Endothelial cell of umbilical vein (primary cell): ENCODE measurements around the gene LRRC74B. TPM values are rescaled to one million over a fixed set of nuclear protein-coding genes. Genes with fewer than 3 reads are reported as not detected.

ENCODE experiments used
- BruUV-seq: library from RNA; stranded (reverse); fragments of 400-500 nt; replicated peaks from 2 replicates; lab custom pipeline; 2021; lab: Mats Ljungman, UMichigan
- CTCF ChIA-PET: fragments of 300-600, 350-600 bp; sonication (Branson Sonifier 250); formaldehyde crosslinking; loops from one replicate; lab custom pipeline; 2021; ENCODE audit warnings: antibody characterized with exemption, inconsistent platforms; lab: Charles Lee
- POLR2A ChIA-PET: fragments of 300-600, 350-600 bp; sonication (Branson Sonifier 250); formaldehyde crosslinking; loops from one replicate; lab custom pipeline; 2021; ENCODE audit warnings: antibody characterized with exemption, inconsistent platforms; lab: Charles Lee
- DNase-seq: peaks from one replicate; pipeline ENCODE4 v3.0.0-alpha.2; 2011; ENCODE audit warnings: low read depth, low spot score
- FAIRE-seq: peaks from 2 replicates; lab custom pipeline; 2011; peaks lifted over from hg19 to GRCh38; lab: Jason Lieb, UNC
- H2AFZ ChIP-seq: 2 replicates; pipeline ENCODE4 v1.6.0; 2012; ENCODE audit warnings: low read depth, low read length, control low read depth, inconsistent platforms
- H3K27ac ChIP-seq: 2 replicates; pipeline ENCODE4 v1.5.1; 2011; ENCODE audit warnings: low read depth, mild to moderate bottlenecking, control low read depth, low read length, moderate library complexity; ENCODE audit not compliant: insufficient read depth
- H3K27me3 ChIP-seq, 2 experiments: 2 replicates each; pipeline versions ENCODE4 v1.6.0 to v1.6.1; 2011; ENCODE audit warnings: low read length in 2 of 2, mixed read lengths in 1 of 2; ENCODE audit not compliant: control insufficient read depth in 2 of 2, insufficient read depth in 2 of 2
- H3K36me3 ChIP-seq, 2 experiments: 2 replicates in 1 of 2; 3 replicates in 1 of 2; pipeline ENCODE4 v1.5.1; 2011; ENCODE audit warnings: low read length in 2 of 2, mild to moderate bottlenecking in 1 of 2, moderate library complexity in 1 of 2; ENCODE audit not compliant: control insufficient read depth in 2 of 2, insufficient read depth in 2 of 2; ENCODE audit errors: extremely low read depth in 1 of 2
- H3K4me1 ChIP-seq: 3 replicates; pipeline ENCODE4 v1.5.1; 2011; ENCODE audit warnings: mild to moderate bottlenecking, low read length; ENCODE audit not compliant: control insufficient read depth, insufficient read depth; ENCODE audit errors: extremely low read depth
- H3K4me2 ChIP-seq: 2 replicates; pipeline ENCODE4 v1.6.1; 2011; ENCODE audit warnings: low read length, control low read depth, mixed read lengths; ENCODE audit not compliant: insufficient read depth
- H3K4me3 ChIP-seq, 3 experiments: fragments of 200-600 bp in 1 of 3; sonication (generic), shearing (Covaris generic) in 1 of 3; replicated peaks in 1 of 3; 2 replicates each; pipeline ENCODE4 v1.5.1; 2011 to 2016; ENCODE audit warnings: control low read depth in 3 of 3, low read length in 3 of 3, mild to moderate bottlenecking in 2 of 3, inconsistent platforms in 1 of 3, low read depth in 1 of 3, moderate library complexity in 1 of 3; ENCODE audit not compliant: insufficient read depth in 1 of 3
- H3K79me2 ChIP-seq: 2 replicates; pipeline ENCODE4 v1.6.0; 2012; ENCODE audit warnings: low read length, inconsistent platforms; ENCODE audit not compliant: control insufficient read depth, insufficient read depth
- H3K9ac ChIP-seq: replicated peaks from 2 replicates; pipeline ENCODE3; 2011; ENCODE audit warnings: low read length, control low read depth; ENCODE audit not compliant: insufficient read depth; ENCODE audit errors: extremely low read depth
- H3K9me1 ChIP-seq: replicated peaks from 3 replicates; pipeline ENCODE4 v1.6.0; 2011; ENCODE audit warnings: mild to moderate bottlenecking, low read length; ENCODE audit not compliant: control insufficient read depth, insufficient read depth; ENCODE audit errors: extremely low read depth
- H3K9me3 ChIP-seq: replicated peaks from 2 replicates; pipeline ENCODE4 v1.5.1; 2012; ENCODE audit warnings: low read length, inconsistent platforms; ENCODE audit not compliant: control insufficient read depth, insufficient read depth
- H4K20me1 ChIP-seq: replicated peaks from 2 replicates; pipeline ENCODE3; 2011; ENCODE audit warnings: mild to moderate bottlenecking, low read length; ENCODE audit not compliant: control insufficient read depth, insufficient read depth; ENCODE audit errors: extremely low read depth
- CTCF ChIP-seq, 2 donors: IDR thresholded peaks; 1 replicate in 1 of 2; 2 replicates in 1 of 2; pipeline ENCODE4 v1.5.1; 2011; ENCODE audit warnings: low read length in 2 of 2, mild to moderate bottlenecking in 2 of 2, moderate library complexity in 2 of 2, control low read depth in 1 of 2, inconsistent platforms in 1 of 2, low read depth in 1 of 2; ENCODE audit not compliant: insufficient read depth in 1 of 2; ENCODE audit errors: extremely low read depth in 1 of 2
- EZH2 ChIP-seq: IDR thresholded peaks from 2 replicates; pipeline ENCODE4 v1.6.1; 2012; ENCODE audit warnings: borderline replicate concordance, low read depth, mild to moderate bottlenecking, moderate library complexity, low read length, inconsistent platforms; ENCODE audit not compliant: severe bottlenecking
- FOS ChIP-seq: IDR thresholded peaks from 2 replicates; pipeline ENCODE4 v1.6.1; 2011; ENCODE audit warnings: mild to moderate bottlenecking, low read length, moderate library complexity, borderline replicate concordance; ENCODE audit not compliant: insufficient read depth
- GATA2 ChIP-seq: IDR thresholded peaks from 2 replicates; pipeline ENCODE4 v1.7.0; 2011; ENCODE audit warnings: low read depth, mild to moderate bottlenecking, moderate library complexity, mixed read lengths, low read length; ENCODE audit not compliant: insufficient read length, insufficient read depth
- JUN ChIP-seq: IDR thresholded peaks from 2 replicates; pipeline ENCODE4 v1.6.1; 2011; ENCODE audit warnings: borderline replicate concordance, low read depth; ENCODE audit not compliant: insufficient read length, insufficient read depth
- MAX ChIP-seq: IDR thresholded peaks from 2 replicates; pipeline ENCODE4 v1.6.1; 2011; ENCODE audit not compliant: insufficient read depth, insufficient read length
- MYC ChIP-seq: IDR thresholded peaks from one replicate; pipeline ENCODE4 v1.6.1; 2011; ENCODE audit warnings: mild to moderate bottlenecking, low read depth, low read length
- POLR2A ChIP-seq: IDR thresholded peaks from 2 replicates; pipeline ENCODE4 v1.6.1; 2012; ENCODE audit warnings: low read depth, mild to moderate bottlenecking, control low read depth, low read length
- POLR2AphosphoS5 ChIP-seq: IDR thresholded peaks from 2 replicates; pipeline ENCODE4 v1.6.1; 2012; ENCODE audit warnings: low read depth, mild to moderate bottlenecking, control low read depth, low read length, moderate library complexity; ENCODE audit not compliant: insufficient read depth
- dilution Hi-C: fragments of 300-500 bp; cut with MboI; formaldehyde crosslinking; loops from one replicate; pipeline ENCODE4 v1.15.0; 2019; ENCODE audit warnings: low sequenced_read_pairs; ENCODE audit not compliant: extremely low pct_ligation_motif_present
- intact Hi-C: fragments of 100-400 bp; cut with micrococcal nuclease; formaldehyde crosslinking; loops from one replicate; pipeline ENCODE4 v1.10.0; 2022
- polyA plus RNA-seq, 4 experiments: library from polyadenylated mRNA; depleted of rRNA in 3 of 4; stranded (reverse) in 3 of 4; unstranded in 1 of 4; fragments of >200 nt; gene quantifications; 2 replicates each; pipeline versions ENCODE4 v1.2.1 to v1.2.3, GENCODE V29; 2011 to 2012; ENCODE audit warnings: missing spikeins in 1 of 4
- total RNA-seq: library from RNA; stranded (reverse); gene quantifications from 2 replicates; pipeline ENCODE4 v1.2.3, GENCODE V29; 2021

Gene LRRC74B
- total and polyA plus RNA-seq, 2 donors (not counting 3 experiments of a cell fraction or from before 2014, with no cell fraction given), result not detected

GRCh38 chr22:21009638-21010425, 35.9 kb upstream of the LRRC74B start:
- Histone ChIP-seq H3K9ac (no peak overlapping the region), H4K20me1 (no peaks in the 10 kb centered on the region), H3K27ac (no peak overlapping the region), H3K36me3 (no peaks in the 10 kb centered on the region), H3K27me3 (no peaks in the 10 kb centered on the region), H3K79me2 (no peaks in the 10 kb centered on the region), H3K9me1 (no peaks in the 10 kb centered on the region), H2AFZ (no peak overlapping the region), H3K4me3 (no peak overlapping the region), H3K4me2 (no peak overlapping the region), H3K9me3 (no peaks in the 10 kb centered on the region), H3K4me1 (peaks cover 11% of the 10 kb centered on the region)
- FAIRE-seq (no peak), DNase-seq (peak; percentile 51)
- dilution Hi-C loops, result no loop called here
- ChIA-PET POLR2A (no interaction called here), CTCF (interaction anchor here (1.0 kb wide), 1 partner anchor 124 kb away, joined by 3 read pairs; no protein-coding TSS in a partner anchor)
- intact Hi-C loops, result no loop called here
- TF ChIP-seq FOS, result no peak
- no peak for TF ChIP-seq POLR2A
- TF ChIP-seq JUN, result no peak
- no peak for TF ChIP-seq EZH2
- no peak for TF ChIP-seq MYC
- no peak for TF ChIP-seq MAX
- no TSS peak for BruUV-seq

- Histone ChIP-seq H3K4me3 (no peak overlapping the region), H3K9ac (no peak overlapping the region), H3K36me3 (no peaks in the 10 kb centered on the region), H4K20me1 (no peaks in the 10 kb centered on the region), H3K4me2 (no peak overlapping the region), H3K79me2 (no peaks in the 10 kb centered on the region), H3K9me3 (no peaks in the 10 kb centered on the region), H3K27ac (no peak overlapping the region), H3K4me1 (peaks cover 13% of the 10 kb centered on the region), H3K27me3 (no peaks in the 10 kb centered on the region), H2AFZ (no peak overlapping the region), H3K9me1 (no peaks in the 10 kb centered on the region)
- intact Hi-C loops (no loop called here), dilution Hi-C loops (no loop called here)
- BruUV-seq, result no TSS peak
- POLR2A ChIA-PET, result no interaction called here
- no peak for DNase-seq
- TF ChIP-seq GATA2 (no peak), JUN (no peak), MYC (no peak), MAX (no peak), CTCF (IDR thresholded peaks at IDR 0.05; ENCODE audit: extremely low read depth in 1 of 2, insufficient read depth in 1 of 2, low read depth in 1 of 2, low read length in 2 of 2) (no peak), POLR2AphosphoS5 (no peak), EZH2 (no peak), FOS (no peak), POLR2A (no peak)
- no peak for FAIRE-seq
- CTCF ChIA-PET, result no interaction called here
These were observed 35.2 kb upstream of the LRRC74B start for GRCh38 chr22:21010426-21011113.
